ENCODE results near the gene HLA-DMB. TPM values are rescaled to one million over a fixed set of nuclear protein-coding genes. Genes with fewer than 3 reads are reported as not detected.

HLA-DMB gene
- 0.27 and 0.50 TPM in 2 replicates for total RNA-seq

DNA sequence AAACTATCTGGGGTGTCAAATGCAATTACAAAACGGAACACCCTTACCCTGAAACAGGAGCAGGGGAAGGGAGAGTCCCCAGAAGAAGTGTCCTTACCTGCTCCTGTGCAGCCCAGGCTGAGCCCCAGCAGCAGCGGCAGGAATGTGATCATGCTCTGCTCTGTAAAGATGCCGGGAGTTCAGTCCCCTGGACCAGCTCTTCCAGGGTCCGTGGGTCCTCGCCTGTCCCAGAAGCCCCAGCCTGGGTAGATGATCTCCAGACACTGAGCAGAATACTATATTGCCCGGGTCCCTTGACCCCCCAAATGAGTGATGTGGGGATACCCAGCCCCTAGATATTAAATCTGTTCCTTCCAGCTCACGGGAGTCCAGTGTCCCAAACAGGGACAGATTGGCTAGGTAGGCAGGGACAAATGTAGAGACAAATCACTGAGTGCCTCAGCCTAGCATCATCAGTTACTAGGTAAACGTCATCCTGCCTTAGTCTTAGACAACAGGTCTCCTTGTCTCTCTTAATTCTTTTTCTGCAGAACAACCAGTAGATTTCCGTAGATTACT lies at the start of gene HLA-DMB:
TSS of gene HLA-DMB (minus strand) at position 373 of the 558 bp plus-strand sequence. CDS start at position 152, 221 bp downstream.

DNA sequence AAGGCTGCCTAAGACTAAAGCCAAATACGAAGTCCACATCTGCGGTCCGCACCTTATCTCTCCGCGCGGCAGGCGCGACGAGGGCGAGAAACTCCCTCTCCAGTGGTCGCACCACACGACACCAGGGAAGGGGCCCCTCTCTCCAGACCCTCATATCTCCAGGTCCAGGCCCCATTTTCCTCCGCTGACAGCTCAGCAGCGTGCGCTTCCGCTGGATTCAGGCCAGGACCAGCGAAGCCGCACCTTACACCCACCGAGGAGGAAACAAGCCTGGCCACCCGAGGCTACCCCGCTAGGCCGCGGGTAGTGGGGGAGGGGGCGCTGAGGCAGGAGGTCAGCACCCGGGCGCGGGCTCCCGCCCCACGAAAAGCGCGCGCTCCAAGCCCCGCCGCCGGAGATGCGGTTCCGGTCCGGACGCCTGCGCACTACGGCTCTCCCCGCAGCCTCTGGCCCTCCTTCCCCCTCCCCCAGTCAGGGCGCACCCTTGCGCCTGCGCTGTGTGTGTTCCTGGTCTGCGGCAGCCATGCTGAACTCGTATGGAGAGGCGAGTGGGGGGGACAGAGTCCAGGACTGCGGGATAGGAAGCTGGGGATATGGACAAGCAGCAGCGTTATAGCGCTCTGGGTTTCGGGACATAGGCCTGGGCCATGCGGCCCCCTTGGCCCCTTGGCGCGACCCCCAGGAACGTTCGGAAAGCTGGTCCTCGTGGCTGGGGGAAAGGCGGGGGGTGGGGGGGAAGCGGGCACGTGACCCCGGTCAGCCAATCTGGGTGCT lies 27.5 kb upstream of the HLA-DMB start, which contains the start of gene BRD2:
TSS of gene BRD2 (plus strand) at position 502 of the 774 bp plus-strand sequence. CDS start 4,305 bp downstream, outside the sequence.

DNA sequence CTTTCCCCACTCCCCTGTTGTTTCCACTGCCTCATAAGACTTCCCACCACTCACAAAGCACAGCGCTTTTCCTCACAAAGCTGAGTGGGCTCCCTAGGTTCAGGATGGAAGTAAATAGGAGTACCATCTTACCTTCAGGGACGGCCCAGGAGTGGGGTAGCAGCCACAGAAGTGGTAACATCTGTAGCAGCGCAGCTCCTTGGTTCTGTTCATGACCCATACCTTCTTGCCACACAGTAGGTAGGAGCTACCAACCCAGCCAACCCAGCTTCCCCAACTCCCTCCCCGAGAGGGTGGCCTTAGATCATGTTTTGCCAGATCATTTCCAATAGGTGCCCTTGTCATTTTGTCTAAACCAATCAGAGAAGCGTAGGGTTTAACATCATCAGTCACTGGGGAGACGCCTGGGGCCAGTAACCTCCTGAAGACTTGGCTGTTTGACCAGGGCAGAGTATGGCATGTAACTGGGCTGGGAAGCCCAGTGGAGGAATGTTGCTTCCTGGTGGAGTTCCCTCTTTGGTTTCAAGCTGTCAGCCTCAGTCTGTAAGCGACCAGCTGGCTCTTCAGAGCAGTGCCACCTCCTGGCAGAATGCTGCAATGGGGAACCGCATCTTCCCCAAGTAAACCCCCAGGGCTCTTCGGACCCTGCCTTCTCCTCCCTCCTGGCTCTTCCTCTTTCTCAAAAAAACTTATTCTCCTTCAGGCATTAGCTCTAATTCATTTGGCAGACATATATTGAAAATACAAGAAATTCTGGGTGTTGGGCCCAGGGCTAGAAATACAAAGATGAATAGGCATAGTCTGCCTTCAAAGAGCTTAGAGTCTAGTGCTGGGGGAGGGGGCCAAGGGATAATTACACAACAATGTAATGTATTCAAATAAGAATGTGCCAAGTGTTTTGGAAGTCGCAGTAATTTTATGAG lies 12.2 kb upstream of the HLA-DMB start, which contains the start of gene HLA-DMA:
TSS of gene HLA-DMA (minus strand) at position 281 of the 923 bp plus-strand sequence. CDS start at position 220, 61 bp downstream.

Small RNA genes lying within 50 kb of the gene (small RNA-seq; reads per million reads assigned to genes)
- gene HLA-Z: not detected

Other genes starting within 250 kb of the HLA-DMB start
- not detected in 2 replicates for gene HLA-DQA2, start 199.6 kb downstream of the HLA-DMB start, total RNA-seq
- gene HLA-DQB2, start 177.5 kb downstream of the HLA-DMB start, total RNA-seq: 0.07 TPM in 1 of 2 replicates, not detected in the other
- not detected in 2 replicates for gene HLA-DOB, start 124.0 kb downstream of the HLA-DMB start, total RNA-seq
- gene TAP2, start 102.3 kb downstream of the HLA-DMB start, total RNA-seq: 20.1 and 28.1 TPM in 2 replicates
- gene PSMB8, start 97.0 kb downstream of the HLA-DMB start, total RNA-seq: 29.1 and 49.2 TPM in 2 replicates
- 29.4 and 37.5 TPM in 2 replicates for gene TAP1, start 87.3 kb downstream of the HLA-DMB start, total RNA-seq
- 7.0 and 9.1 TPM in 2 replicates for gene PSMB9, start 86.8 kb downstream of the HLA-DMB start, total RNA-seq
- 0.57 and 0.93 TPM in 2 replicates for gene HLA-DMA, start 12.1 kb upstream of the HLA-DMB start, total RNA-seq
- gene BRD2, start 27.6 kb upstream of the HLA-DMB start, total RNA-seq: 143 and 157 TPM in 2 replicates
- under 0.01 TPM in 1 of 2 replicates, not detected in the other for gene HLA-DOA, start 68.6 kb upstream of the HLA-DMB start, total RNA-seq
- gene HLA-DPA1, start 132.6 kb upstream of the HLA-DMB start, total RNA-seq: 5.2 and 16.8 TPM in 2 replicates
- 14.5 and 20.8 TPM in 2 replicates for gene HLA-DPB1, start 135.0 kb upstream of the HLA-DMB start, total RNA-seq